Sigmoid colon (tissue), 3 donors: ENCODE data around the gene SEC11A.

Experiments used
- CTCF ChIP-seq, 4 experiments: fragments of 450-650 bp in 3 of 4; fragments of 200-600 bp in 1 of 4; IDR thresholded peaks; one replicate each; pipeline ENCODE4 v1.5.1; 2016 to 2019; ENCODE audit warnings: antibody characterized with exemption in 4 of 4, mild to moderate bottlenecking in 3 of 4, moderate library complexity in 2 of 4
- POLR2A ChIP-seq, 2 donors: fragments of 450-650 bp; IDR thresholded peaks; one replicate each; pipeline ENCODE4 v1.6.1; 2016; ENCODE audit warnings: antibody characterized with exemption in 2 of 2, mild to moderate bottlenecking in 2 of 2, moderate library complexity in 2 of 2

GRCh38 chr15:84736375-84736774, 20.4 kb upstream of the SEC11A start:
- no peak for TF ChIP-seq CTCF (IDR thresholded peaks at IDR 0.05)
- TF ChIP-seq POLR2A (IDR thresholded peaks at IDR 0.05) = no peak
